Panc1 (cell line): ENCODE results near the gene E2F1.
"Not testable (repeated sequence)": the region's sequence is repeated elsewhere in the genome, so short reads cannot be mapped to it uniquely, and the experiment has no call there.

Experiments used
- CTCF ChIP-seq: fragments of 450-650 bp; IDR thresholded peaks from 2 replicates; pipeline ENCODE4 v1.5.1; 2017; ENCODE audit warnings: mild to moderate bottlenecking
- POLR2AphosphoS5 ChIP-seq: IDR thresholded peaks from 2 replicates; pipeline ENCODE4 v1.6.1; 2012; ENCODE audit warnings: mild to moderate bottlenecking, low read depth, low read length, moderate library complexity
- REST ChIP-seq, 2 experiments: IDR thresholded peaks; 2 replicates each; pipeline ENCODE4 v1.6.1; 2011 to 2012; ENCODE audit warnings: low read depth in 2 of 2, control low read depth in 1 of 2, low read length in 1 of 2, mild to moderate bottlenecking in 1 of 2, moderate library complexity in 1 of 2; ENCODE audit not compliant: insufficient read depth in 1 of 2
- SIN3A ChIP-seq: IDR thresholded peaks from 2 replicates; pipeline ENCODE4 v1.6.1; 2012; ENCODE audit warnings: low read depth, mild to moderate bottlenecking, low read length, moderate library complexity, borderline replicate concordance; ENCODE audit not compliant: insufficient read depth
- TCF7L2 ChIP-seq: IDR thresholded peaks from 2 replicates; pipeline ENCODE4 v1.6.1; 2011; ENCODE audit warnings: mild to moderate bottlenecking, low read depth, low read length, inconsistent platforms

GRCh38 chr20:33700696-33701441 lies 14.7 kb upstream of the E2F1 start:
- TF ChIP-seq CTCF; POLR2AphosphoS5; REST (IDR thresholded peaks at IDR 0.05; ENCODE audit: insufficient read depth in 1 of 2, low read depth in 2 of 2, low read length in 1 of 2); TCF7L2; SIN3A: not testable (repeated sequence)
